Stimulated activated CD4-positive, alpha-beta T cell treated with anti-CD3 and anti-CD28 coated beads, Interleukin-1b, Interleukin-23, amount 100 ng/mL, for 48 hours (primary cell): ENCODE data around the gene ELOA2.
"Not testable (repeated sequence)": the region's sequence is repeated elsewhere in the genome, so short reads cannot be mapped to it uniquely, and the experiment has no call there.

Experiments
- DNase-seq: peaks from one replicate; pipeline ENCODE4 v3.0.0-alpha.2; 2020

Gene ELOA2

GRCh38 chr18:47035156-47035671, at the start of gene ELOA2:
Gene ELOA2, minus strand, starts transcription at chr18:47035621. Its CDS starts 357 bp downstream, at chr18:47035264.
- DNase-seq: no peak

GRCh38 chr18:47081578-47081977, 46.2 kb upstream of the ELOA2 start:
- no peak for DNase-seq

GRCh38 chr18:47080872-47081271, 45.5 kb upstream of the ELOA2 start:
- no peak for DNase-seq

DNA sequence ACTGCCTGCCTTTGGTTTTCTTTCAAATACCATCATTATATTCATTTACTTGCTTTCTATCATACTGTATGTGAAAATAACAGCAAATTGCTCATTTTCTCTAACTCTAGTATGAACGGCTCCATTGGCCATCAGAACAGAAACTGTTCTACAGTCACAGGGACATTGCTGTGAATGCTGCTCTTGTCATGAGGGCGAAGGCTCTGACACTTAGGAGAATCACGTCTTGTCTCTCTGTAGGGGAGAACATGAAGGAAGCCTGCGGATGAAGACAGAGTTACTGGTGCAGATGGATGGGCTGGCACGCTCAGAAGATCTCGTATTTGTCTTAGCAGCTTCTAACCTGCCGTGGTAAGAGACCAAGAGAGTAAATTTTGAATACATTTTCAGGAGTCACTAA, 41.7 kb upstream of the ELOA2 start:
- DNase-seq: no peak

DNA sequence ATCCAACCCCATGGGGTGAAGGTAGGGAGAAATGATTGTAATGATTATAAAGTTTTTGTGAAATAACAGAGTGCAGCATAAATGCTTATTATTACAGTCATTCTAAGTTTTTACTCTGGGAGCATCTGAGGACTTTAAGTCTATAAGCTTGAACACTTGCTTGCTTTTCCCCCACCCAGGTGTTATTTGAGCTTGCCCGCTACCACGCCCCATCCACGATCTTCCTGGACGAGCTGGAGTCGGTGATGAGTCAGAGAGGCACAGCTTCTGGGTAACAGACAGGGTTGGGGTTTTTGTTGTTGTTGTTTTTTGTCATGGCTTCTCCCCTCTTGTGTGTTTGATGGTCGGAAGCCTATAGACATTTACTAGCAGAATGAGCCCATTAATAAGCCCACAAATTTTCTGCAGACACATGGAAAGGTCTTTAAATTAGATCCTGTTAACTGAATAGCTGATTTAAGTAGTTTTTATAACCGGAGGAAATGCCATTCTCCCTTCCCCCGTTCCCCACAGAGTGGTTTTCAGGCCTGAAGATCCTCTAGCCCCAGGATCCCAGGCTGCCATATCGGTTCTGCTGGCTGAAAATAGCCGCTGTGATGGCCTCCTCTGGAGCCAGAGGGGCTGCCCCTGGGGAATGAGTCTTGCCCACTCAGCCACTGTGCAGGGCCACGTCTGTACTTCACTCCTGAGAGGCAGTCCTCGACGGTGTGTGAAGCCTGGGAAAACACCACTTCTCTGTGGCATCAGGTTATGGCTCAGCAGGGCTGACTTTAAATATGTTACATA, 39.9 kb upstream of the ELOA2 start:
- DNase-seq: no peak

- DNase-seq: no peak
Observed at GRCh38 chr18:47067648-47068047, 32.2 kb upstream of the ELOA2 start.

DNA sequence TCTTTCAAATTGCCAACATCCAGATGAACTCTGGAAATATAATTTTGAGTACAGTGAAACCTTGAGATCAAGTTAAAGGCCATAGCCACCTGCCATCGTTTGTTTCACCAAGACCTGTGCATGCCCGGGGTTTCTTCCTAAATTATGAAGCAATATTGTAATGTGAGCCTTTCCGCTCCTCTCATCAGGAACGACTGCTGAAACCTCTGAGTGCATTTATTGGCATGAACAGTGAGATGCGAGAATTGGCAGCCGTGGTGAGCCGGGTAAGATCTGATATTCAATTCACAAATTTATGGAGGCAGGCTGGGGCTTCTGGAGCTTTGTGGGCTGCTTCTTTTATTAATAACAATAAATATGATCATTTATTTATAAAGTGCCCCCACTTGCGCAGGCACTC, 27.7 kb upstream of the ELOA2 start:
- no peak for DNase-seq

GRCh38 chr18:47062471-47062870, 27.1 kb upstream of the ELOA2 start:
- DNase-seq: no peak

- DNase-seq: no peak
Observed at GRCh38 chr18:47054369-47054768, 18.9 kb upstream of the ELOA2 start.

- DNase-seq: no peak
Observed at GRCh38 chr18:47050468-47050867, 15.0 kb upstream of the ELOA2 start.

- no peak for DNase-seq
Observed at GRCh38 chr18:47040982-47041381, 5.6 kb upstream of the ELOA2 start.

- DNase-seq: no peak
Observed at GRCh38 chr18:47036927-47037578, 1.6 kb upstream of the ELOA2 start.

GRCh38 chr18:47036298-47036874, 965 bp upstream of the ELOA2 start:
- no peak for DNase-seq

DNA sequence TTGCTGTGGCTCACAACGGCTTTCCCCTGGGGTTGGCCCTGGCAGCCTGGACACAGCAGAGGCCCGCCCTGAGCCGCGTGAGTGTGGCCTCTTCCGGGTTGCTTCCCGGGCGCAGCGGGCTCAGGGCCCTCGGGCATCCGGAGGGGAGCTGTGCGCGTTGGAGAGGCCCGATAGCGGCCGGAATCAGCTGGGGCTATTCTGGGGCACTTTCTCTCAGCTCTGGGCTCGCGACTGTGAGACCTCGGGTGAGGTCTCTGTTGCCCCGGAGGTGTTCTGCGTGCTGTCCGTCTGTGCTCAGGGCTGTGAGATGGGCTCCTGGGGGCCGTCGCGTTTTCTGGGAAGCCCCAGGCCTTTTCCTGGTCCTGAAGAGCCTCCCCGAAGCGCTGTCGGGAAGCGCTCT, 830 bp downstream of the ELOA2 start:
- not testable (repeated sequence) for DNase-seq

GRCh38 chr18:47032945-47033344, 2.5 kb downstream of the ELOA2 start:
- no peak for DNase-seq

- not testable (repeated sequence) for DNase-seq
Observed at GRCh38 chr18:47030887-47031286, 4.5 kb downstream of the ELOA2 start.

GRCh38 chr18:47029684-47030353, 5.6 kb downstream of the ELOA2 start:
- not testable (repeated sequence) for DNase-seq

- DNase-seq: not testable (repeated sequence)
Observed at GRCh38 chr18:47028738-47029137, 6.7 kb downstream of the ELOA2 start.

GRCh38 chr18:47025557-47026174, 9.8 kb downstream of the ELOA2 start:
- not testable (repeated sequence) for DNase-seq

DNA sequence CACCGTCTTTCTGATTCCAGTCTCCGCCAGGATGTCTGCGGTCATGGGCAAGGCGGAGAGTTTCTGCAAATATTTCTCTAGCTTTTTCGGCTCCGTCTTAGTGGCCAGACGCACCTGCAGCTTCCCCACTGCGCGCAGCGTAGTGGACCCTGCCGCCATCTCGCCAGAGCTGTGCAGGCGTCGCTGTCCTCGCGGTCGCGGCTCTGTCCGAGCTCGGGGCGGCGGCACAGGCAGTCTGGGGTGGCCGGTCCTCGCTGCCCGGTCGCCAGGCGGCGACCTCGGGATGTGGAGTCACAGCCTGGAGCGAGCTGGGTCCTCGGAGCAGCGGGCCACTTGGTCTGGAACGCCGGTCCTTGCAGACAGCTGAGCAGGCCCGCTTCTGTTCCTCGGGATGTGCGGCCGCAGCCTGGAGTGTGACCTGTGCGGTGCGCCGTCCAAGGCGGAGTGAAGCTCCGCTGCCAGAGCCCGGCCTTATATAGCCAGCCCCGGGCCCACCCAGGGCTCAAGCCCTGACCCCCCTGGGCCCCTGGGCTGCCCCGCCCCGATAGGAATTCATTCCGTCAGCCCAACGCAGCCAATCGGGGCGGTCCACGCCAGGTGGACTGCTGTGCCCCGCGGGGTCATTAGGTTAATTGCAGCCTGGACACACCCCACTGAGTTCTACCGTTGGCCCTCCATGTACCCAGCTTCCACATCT, 11.5 kb downstream of the ELOA2 start:
- DNase-seq: not testable (repeated sequence)

- DNase-seq: not testable (repeated sequence)
Observed at GRCh38 chr18:47022821-47023220, 12.6 kb downstream of the ELOA2 start.

DNA sequence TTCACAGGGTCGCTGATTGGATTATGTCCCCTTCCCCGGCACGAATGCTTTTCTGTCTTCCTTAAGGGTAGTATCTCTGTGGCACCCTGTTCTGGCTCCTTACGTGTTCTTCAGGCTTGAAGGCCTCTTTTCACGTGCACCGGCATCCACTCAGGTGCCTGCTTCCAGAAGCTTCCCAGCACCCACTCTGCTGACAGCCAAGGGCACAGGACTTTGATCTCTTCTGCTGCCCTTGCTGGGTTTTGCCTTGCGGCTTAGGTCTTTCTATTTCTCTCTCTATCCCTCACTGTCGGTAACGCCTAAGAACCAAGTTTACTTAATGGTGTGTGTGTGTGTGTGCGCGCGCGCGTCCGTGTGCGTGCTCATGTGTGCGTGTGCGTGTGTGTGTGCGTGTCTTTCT, 14.7 kb downstream of the ELOA2 start:
- not testable (repeated sequence) for DNase-seq
